MCF 10A (cell line): Measurements from ENCODE around the gene MTIF2. TPM values are rescaled to one million over a fixed set of nuclear protein-coding genes. Genes with fewer than 3 reads are reported as not detected.
"Not testable (repeated sequence)": the region's sequence is repeated elsewhere in the genome, so short reads cannot be mapped to it uniquely, and the experiment has no call there.

Experiments
- BruUV-seq: library from RNA; stranded (reverse); fragments of 400-500 nt; replicated peaks from 2 replicates; lab custom pipeline; 2021; lab: Mats Ljungman, UMichigan
- CTCF ChIA-PET: fragments of 300-600 bp; sonication (Branson Sonifier 250); formaldehyde crosslinking; extraction: SDS; loops from one replicate; lab custom pipeline; 2021; ENCODE audit warnings: antibody characterized with exemption, inconsistent platforms; lab: Yijun Ruan, JAX
- POLR2A ChIA-PET: fragments of 300-600, 350-650 bp; sonication (Branson Sonifier 250); formaldehyde crosslinking; extraction: SDS; loops from one replicate; lab custom pipeline; 2020; ENCODE audit warnings: antibody characterized with exemption, inconsistent platforms; lab: Yijun Ruan, JAX
- DNase-seq: peaks from one replicate; pipeline ENCODE4 v3.0.0-alpha.2; 2018; ENCODE audit not compliant: unreplicated experiment
- H3K27ac Mint-ChIP-seq: one replicate; pipeline ENCODE4 v1.8.0; 2022; ENCODE audit warnings: mild to moderate bottlenecking, low read depth, mixed read lengths; ENCODE audit not compliant: unreplicated experiment
- H3K27me3 Mint-ChIP-seq: one replicate; pipeline ENCODE4 v1.8.0; 2022; ENCODE audit warnings: mixed read lengths; ENCODE audit not compliant: insufficient read depth, unreplicated experiment
- H3K36me3 Mint-ChIP-seq: one replicate; pipeline ENCODE4 v1.8.0; 2022; ENCODE audit warnings: mild to moderate bottlenecking, moderate library complexity, mixed read lengths; ENCODE audit not compliant: insufficient read depth, unreplicated experiment
- H3K4me1 Mint-ChIP-seq: one replicate; pipeline ENCODE4 v1.8.0; 2022; ENCODE audit warnings: mixed read lengths; ENCODE audit not compliant: insufficient read depth, unreplicated experiment
- H3K4me3 Mint-ChIP-seq: one replicate; pipeline ENCODE4 v1.8.0; 2022; ENCODE audit warnings: mild to moderate bottlenecking, moderate library complexity, mixed read lengths; ENCODE audit not compliant: unreplicated experiment
- H3K9me3 Mint-ChIP-seq: one replicate; pipeline ENCODE4 v1.8.0; 2022; ENCODE audit warnings: mixed read lengths; ENCODE audit not compliant: unreplicated experiment
- intact Hi-C: fragments of 100-400 bp; cut with micrococcal nuclease; formaldehyde crosslinking; loops from 2 replicates; pipeline ENCODE4 v1.14.1; 2022
- total RNA-seq: library from RNA; stranded (reverse); gene quantifications from 2 replicates; pipeline ENCODE4 v1.2.3, GENCODE V29; 2022
- TF ChIP-seq, protein P1 (sequence below): fragments of 200-600 bp; IDR thresholded peaks from one replicate; pipeline ENCODE4 v1.8.0; 2022; ENCODE audit warnings: antibody characterized with exemption, mild to moderate bottlenecking; ENCODE audit not compliant: unreplicated experiment

MTIF2 gene
- total RNA-seq, 1 experiment from 2014 or later = 60.7 TPM

DNA sequence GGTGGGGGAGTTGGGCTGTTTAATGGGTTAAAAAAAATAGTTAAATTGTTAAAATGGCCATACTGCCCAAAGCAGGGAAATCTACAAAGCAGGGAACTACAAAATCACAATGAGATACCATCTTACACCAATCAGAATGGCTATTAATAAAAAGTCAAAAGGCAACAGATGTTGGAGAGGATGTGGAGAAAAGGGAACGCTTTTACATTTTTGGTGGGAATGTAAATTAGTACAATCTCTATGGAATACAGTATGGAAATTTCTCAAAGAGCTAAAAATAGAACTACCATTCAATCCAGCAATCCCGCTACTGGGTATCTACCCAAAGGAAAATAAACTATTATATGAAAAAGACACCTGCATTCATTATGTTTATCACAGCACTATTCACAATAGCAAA is 64.1 kb downstream of the MTIF2 start:
- Mint-ChIP-seq H3K4me1 (no peaks in the 10 kb centered on the region), H3K4me3 (no peak overlapping the region), H3K27ac (no peak overlapping the region), H3K27me3 (no peaks in the 10 kb centered on the region), H3K9me3 (peaks cover 6% of the 10 kb centered on the region), H3K36me3 (peaks cover 53% of the 10 kb centered on the region)
- BruUV-seq = no TSS peak
- ChIA-PET POLR2A (no interaction called here), CTCF (interaction anchor here (0.9 kb wide), 1 partner anchor 19 kb away, joined by 8 read pairs; no protein-coding TSS in a partner anchor)
- no peak for DNase-seq
- intact Hi-C loops = no loop called here
- TF ChIP-seq, protein P1, sequence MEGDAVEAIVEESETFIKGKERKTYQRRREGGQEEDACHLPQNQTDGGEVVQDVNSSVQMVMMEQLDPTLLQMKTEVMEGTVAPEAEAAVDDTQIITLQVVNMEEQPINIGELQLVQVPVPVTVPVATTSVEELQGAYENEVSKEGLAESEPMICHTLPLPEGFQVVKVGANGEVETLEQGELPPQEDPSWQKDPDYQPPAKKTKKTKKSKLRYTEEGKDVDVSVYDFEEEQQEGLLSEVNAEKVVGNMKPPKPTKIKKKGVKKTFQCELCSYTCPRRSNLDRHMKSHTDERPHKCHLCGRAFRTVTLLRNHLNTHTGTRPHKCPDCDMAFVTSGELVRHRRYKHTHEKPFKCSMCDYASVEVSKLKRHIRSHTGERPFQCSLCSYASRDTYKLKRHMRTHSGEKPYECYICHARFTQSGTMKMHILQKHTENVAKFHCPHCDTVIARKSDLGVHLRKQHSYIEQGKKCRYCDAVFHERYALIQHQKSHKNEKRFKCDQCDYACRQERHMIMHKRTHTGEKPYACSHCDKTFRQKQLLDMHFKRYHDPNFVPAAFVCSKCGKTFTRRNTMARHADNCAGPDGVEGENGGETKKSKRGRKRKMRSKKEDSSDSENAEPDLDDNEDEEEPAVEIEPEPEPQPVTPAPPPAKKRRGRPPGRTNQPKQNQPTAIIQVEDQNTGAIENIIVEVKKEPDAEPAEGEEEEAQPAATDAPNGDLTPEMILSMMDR = no peak

DNA sequence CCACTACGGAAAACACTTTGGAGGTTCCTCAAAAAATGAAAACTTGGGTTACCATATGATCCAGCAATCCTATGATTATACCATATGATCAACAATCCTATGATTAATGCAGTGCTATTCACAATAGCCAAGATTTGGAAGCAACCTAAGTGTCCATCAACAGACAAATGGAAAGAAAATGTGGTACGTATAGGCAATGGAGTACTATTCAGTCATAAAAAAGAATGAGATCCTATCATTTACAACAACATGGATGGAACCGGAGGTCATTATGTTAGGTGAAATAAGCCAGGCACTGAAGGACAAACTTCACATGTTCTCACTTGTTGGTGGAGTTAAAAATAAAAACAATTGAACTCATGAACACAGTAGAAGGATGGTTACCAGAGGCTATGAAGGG is 64.5 kb downstream of the MTIF2 start:
- intact Hi-C loops = no loop called here
- H3K4me1 Mint-ChIP-seq = no peaks in the 10 kb centered on the region
- no peak overlapping the region for H3K27ac Mint-ChIP-seq
- H3K36me3 Mint-ChIP-seq = peaks cover 57% of the 10 kb centered on the region
- peaks cover 3% of the 10 kb centered on the region for H3K9me3 Mint-ChIP-seq
- TF ChIP-seq, protein P1 = no peak
- POLR2A ChIA-PET = interaction anchor here (1.3 kb wide), 1 partner anchor 10 kb away, joined by 3 read pairs; no protein-coding TSS in a partner anchor
- no peaks in the 10 kb centered on the region for H3K27me3 Mint-ChIP-seq
- CTCF ChIA-PET = interaction anchor here (0.9 to 1.3 kb wide), 2 partner anchors 19 to 36 kb away, joined by 4 to 8 read pairs; no protein-coding TSS in a partner anchor
- no peak overlapping the region for H3K4me3 Mint-ChIP-seq
- DNase-seq = no peak
- no TSS peak for BruUV-seq

DNA sequence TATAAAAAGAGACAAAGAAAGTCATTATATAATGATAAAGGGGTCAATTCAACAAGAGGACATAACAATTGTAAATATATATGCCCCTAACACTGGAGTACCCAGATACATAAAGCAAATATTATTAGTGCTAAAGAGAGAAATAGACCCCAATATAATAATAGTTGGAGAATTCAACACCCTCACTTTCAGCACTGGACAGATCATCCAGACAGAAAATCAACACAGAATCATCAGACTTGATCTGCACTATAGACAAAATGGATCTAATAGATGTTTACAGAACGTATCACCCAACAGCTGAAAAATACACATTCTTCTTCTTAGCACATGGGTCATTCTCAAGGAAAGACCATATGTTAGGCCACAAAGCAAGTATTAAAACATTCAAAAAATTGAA is 68.6 kb downstream of the MTIF2 start:
- TF ChIP-seq, protein P1 = no peak
- Mint-ChIP-seq H3K27ac (no peak overlapping the region), H3K36me3 (peaks cover 84% of the 10 kb centered on the region), H3K27me3 (no peaks in the 10 kb centered on the region), H3K4me3 (no peak overlapping the region), H3K4me1 (peaks cover 8% of the 10 kb centered on the region), H3K9me3 (no peaks in the 10 kb centered on the region)
- no TSS peak for BruUV-seq
- ChIA-PET CTCF (no interaction called here), POLR2A (no interaction called here)
- intact Hi-C loops = no loop called here
- no peak for DNase-seq

DNA sequence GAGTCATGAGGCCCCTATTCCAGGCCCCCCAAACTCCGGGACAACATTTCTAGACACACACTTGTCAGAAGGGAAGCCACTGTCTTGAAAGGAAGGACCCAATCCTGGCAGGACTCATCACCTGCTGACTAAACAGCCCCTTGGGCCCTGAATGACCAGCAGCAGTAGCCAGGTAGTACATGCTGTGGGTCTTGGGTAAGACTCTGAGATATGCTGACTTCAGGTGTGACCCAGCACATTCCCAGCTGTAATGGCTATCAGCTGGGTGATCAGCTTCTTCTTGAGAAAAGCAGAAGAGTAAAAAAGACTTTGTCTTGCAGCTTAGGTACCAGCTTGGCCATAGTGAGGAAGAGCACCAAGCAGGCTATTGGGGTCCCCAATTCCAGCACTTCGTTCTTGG is 72.5 kb downstream of the MTIF2 start:
- Mint-ChIP-seq H3K36me3 (peaks cover 61% of the 10 kb centered on the region), H3K9me3 (no peaks in the 10 kb centered on the region), H3K27ac (no peak overlapping the region), H3K4me1 (peaks cover 8% of the 10 kb centered on the region), H3K4me3 (no peak overlapping the region), H3K27me3 (no peaks in the 10 kb centered on the region)
- no peak for DNase-seq
- ChIA-PET POLR2A (interaction anchor here (0.9 kb wide), 1 partner anchor 25 kb away, joined by 3 read pairs; no protein-coding TSS in a partner anchor), CTCF (interaction anchor here (0.7 to 1.3 kb wide), 3 partner anchors 10 to 90 kb away, joined by 3 read pairs; no protein-coding TSS in a partner anchor)
- intact Hi-C loops = no loop called here
- TF ChIP-seq, protein P1 = no peak
- BruUV-seq = no TSS peak

DNA sequence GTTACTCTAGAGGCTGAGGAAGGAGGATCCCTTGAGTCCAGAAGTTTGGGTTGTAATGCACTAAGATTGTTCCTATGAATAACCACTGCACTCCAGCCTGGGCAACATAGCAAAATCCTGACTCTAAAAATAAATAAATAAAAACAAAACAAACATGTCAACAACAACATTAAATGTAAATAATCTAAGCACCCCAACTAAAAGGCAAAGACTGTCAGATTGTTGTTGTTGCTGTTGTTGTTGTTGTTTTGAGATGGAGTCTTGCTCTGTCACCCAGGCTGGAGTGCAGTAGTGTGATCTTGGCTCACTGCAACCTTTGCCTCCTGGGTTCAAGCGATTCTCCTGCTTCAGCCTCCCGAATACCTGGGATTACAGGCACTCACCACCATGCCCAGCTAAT is 77.1 kb downstream of the MTIF2 start:
- intact Hi-C loops, POLR2A ChIA-PET, DNase-seq, BruUV-seq, H3K4me1 Mint-ChIP-seq, H3K27me3 Mint-ChIP-seq, H3K9me3 Mint-ChIP-seq, H3K27ac Mint-ChIP-seq, H3K4me3 Mint-ChIP-seq: not testable (repeated sequence)
- H3K36me3 Mint-ChIP-seq = peaks cover 59% of the 10 kb centered on the region
- CTCF ChIA-PET = interaction anchor here (0.6 kb wide), 1 partner anchor 23 kb away, joined by 3 read pairs; no protein-coding TSS in a partner anchor

DNA sequence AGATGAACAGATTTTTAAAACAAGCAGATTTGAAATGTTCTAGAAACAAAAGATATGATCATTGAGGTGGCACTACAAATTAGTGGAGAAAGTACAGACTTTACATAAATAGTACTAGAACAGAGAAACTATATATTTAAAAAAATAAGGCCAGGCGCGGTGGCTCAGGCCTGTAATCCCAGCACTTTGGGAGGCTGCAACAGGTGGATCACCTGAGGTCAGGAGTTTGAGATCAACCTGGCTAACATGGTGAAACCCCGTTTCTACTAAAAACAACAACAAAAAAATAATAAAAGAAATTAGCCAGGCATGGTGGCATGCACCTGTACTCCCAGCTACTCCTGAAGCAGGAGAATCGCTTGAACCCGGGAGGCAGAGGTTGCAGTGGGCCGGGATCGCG is 82.2 kb downstream of the MTIF2 start:
- H3K27ac Mint-ChIP-seq, H3K4me3 Mint-ChIP-seq, intact Hi-C loops, H3K4me1 Mint-ChIP-seq, H3K9me3 Mint-ChIP-seq, H3K27me3 Mint-ChIP-seq, BruUV-seq, DNase-seq: not testable (repeated sequence)
- ChIA-PET CTCF (interaction anchor here (1.5 to 3.6 kb wide), 2 partner anchors 11 to 19 kb away, joined by 4 to 18 read pairs; no protein-coding TSS in a partner anchor), POLR2A (interaction anchor here (0.7 to 1.1 kb wide), 3 partner anchors 12 to 47 kb away, joined by 3 to 4 read pairs (median 3); no protein-coding TSS in a partner anchor)
- H3K36me3 Mint-ChIP-seq = peaks cover 40% of the 10 kb centered on the region
